OCI-LY7 (cell line): ENCODE measurements around the gene THSD7B.

Experiments used
- EZH2phosphoT487 ChIP-seq: fragments of 200-600 bp; sonication (generic); IDR thresholded peaks from 2 replicates; pipeline ENCODE4 v1.6.1; 2018; ENCODE audit warnings: low read depth, borderline replicate concordance, mild to moderate bottlenecking, mixed run types, antibody characterized with exemption, low read length, moderate library complexity, mixed read lengths
- TF ChIP-seq, protein P1 (sequence below): fragments of 200-600 bp; sonication (generic); conservative IDR thresholded peaks from 2 replicates; pipeline ENCODE4 v1.5.1; 2014; ENCODE audit warnings: mild to moderate bottlenecking, antibody characterized with exemption, low read length, moderate library complexity, mixed read lengths

DNA sequence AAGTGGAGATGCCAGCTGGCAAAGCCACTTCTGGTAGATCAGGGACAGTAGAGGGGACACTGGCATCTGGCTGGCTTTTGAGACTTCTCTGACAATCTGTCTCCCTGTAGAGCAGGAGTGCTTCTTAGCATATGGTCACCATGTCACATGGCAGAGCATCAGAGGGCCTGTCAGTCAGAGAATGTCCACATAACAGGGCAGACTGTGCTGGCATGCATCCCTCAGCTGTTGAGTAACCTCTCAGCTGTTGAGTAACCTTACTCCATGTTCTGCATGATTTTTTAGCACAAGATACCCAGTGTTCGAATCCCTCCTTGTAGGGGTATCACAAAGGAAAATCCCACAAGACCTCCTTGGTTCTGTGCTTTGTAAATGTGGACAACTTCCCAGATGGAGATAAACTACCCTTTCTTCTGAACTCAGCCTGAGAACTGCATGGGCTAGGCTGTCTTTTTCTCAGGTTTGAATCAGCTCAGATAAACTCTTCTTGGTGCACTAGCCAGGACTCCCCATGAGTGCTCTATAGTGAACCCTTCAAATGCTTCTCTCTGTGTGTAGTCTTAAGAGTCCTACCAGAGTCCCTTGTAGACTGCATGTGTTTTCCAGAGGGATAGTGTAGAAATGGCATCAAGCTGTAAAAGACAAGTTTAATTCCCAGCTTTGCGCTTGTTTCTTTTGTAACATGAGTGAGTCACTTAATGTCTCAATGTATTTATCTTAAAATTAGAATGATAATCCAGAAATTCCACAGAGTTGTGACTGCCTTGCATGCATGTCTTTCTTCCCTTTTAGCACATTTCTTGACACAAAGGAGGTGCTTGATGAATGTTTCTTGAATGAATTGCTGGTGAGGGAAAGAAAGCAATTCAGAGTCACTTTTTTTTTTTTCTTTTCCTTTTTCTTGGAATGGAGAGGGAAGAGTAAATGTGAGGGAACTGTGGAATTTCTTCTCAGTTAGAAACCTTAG lies 756.6 kb downstream of the THSD7B start:
- no peak for TF ChIP-seq EZH2phosphoT487
- TF ChIP-seq, protein P1, sequence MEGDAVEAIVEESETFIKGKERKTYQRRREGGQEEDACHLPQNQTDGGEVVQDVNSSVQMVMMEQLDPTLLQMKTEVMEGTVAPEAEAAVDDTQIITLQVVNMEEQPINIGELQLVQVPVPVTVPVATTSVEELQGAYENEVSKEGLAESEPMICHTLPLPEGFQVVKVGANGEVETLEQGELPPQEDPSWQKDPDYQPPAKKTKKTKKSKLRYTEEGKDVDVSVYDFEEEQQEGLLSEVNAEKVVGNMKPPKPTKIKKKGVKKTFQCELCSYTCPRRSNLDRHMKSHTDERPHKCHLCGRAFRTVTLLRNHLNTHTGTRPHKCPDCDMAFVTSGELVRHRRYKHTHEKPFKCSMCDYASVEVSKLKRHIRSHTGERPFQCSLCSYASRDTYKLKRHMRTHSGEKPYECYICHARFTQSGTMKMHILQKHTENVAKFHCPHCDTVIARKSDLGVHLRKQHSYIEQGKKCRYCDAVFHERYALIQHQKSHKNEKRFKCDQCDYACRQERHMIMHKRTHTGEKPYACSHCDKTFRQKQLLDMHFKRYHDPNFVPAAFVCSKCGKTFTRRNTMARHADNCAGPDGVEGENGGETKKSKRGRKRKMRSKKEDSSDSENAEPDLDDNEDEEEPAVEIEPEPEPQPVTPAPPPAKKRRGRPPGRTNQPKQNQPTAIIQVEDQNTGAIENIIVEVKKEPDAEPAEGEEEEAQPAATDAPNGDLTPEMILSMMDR, result no peak
